Measurements from ENCODE around the gene GUSB. TPM values are rescaled to one million over a fixed set of nuclear protein-coding genes. Genes with fewer than 3 reads are reported as not detected.
"Not testable (repeated sequence)": the region's sequence is repeated elsewhere in the genome, so short reads cannot be mapped to it uniquely, and the experiment has no call there.

GUSB gene
- total and polyA plus RNA-seq, 4 donors: 39.8 to 68.4 (median 55.4) TPM

- Histone ChIP-seq H3K27ac (ENCODE audit: low read depth in 1 of 2, low read length in 1 of 2) (no peak overlapping the region), H3K9ac (ENCODE audit: insufficient read depth in 1 of 2, low read length in 2 of 2) (no peak overlapping the region), H3K4me1 (ENCODE audit: control insufficient read depth in 5 of 5, insufficient read depth in 5 of 5, low read length in 5 of 5) (peaks cover 0 to 5% (median 0%) of the 10 kb centered on the region in 5 donors), H3K27me3 (ENCODE audit: control insufficient read depth in 3 of 3, insufficient read depth in 3 of 3, low read length in 2 of 3) (no peaks in the 10 kb centered on the region), H3K4me3 (no peak overlapping the region), H3K36me3 (ENCODE audit: control insufficient read depth in 4 of 4, insufficient read depth in 4 of 4, low read length in 4 of 4) (no peaks in the 10 kb centered on the region), H3K9me3 (ENCODE audit: control insufficient read depth in 4 of 4, insufficient read depth in 3 of 4, low read length in 3 of 4) (no peaks in the 10 kb centered on the region)
- no peak for ATAC-seq (ENCODE audit: insufficient read depth, low FRiP score)
- TF ChIP-seq CTCF (IDR thresholded peaks at IDR 0.05; ENCODE audit: control extremely low read depth, extremely low read depth): no peak
- no peak for DNase-seq
- 85 to 88% methylated on average over 8 of the region's 8 CpGs for WGBS, 2 donors
Measured at GRCh38 chr7:66015440-66016130, 33.6 kb upstream of the GUSB start.

GRCh38 chr7:66013938-66014337 is 31.9 kb upstream of the GUSB start:
- H3K4me3 ChIP-seq: no peak overlapping the region
- H3K4me1 ChIP-seq (ENCODE audit: control insufficient read depth in 5 of 5, insufficient read depth in 5 of 5, low read length in 5 of 5): peaks cover 0 to 5% (median 0%) of the 10 kb centered on the region in 5 donors
- no peak for TF ChIP-seq CTCF (IDR thresholded peaks at IDR 0.05; ENCODE audit: control extremely low read depth, extremely low read depth)
- H3K9ac ChIP-seq (ENCODE audit: insufficient read depth in 1 of 2, low read length in 2 of 2): no peak overlapping the region
- no peaks in the 10 kb centered on the region for H3K9me3 ChIP-seq (ENCODE audit: control insufficient read depth in 4 of 4, insufficient read depth in 3 of 4, low read length in 3 of 4)
- no peak overlapping the region for H3K27ac ChIP-seq (ENCODE audit: low read depth in 1 of 2, low read length in 1 of 2)
- ATAC-seq (ENCODE audit: insufficient read depth, low FRiP score) (peak; percentile 58), DNase-seq (peak; percentile 44 to 77 (median 68))
- no peaks in the 10 kb centered on the region for H3K27me3 ChIP-seq (ENCODE audit: control insufficient read depth in 3 of 3, insufficient read depth in 3 of 3, low read length in 2 of 3)
- no peaks in the 10 kb centered on the region for H3K36me3 ChIP-seq (ENCODE audit: control insufficient read depth in 4 of 4, insufficient read depth in 4 of 4, low read length in 4 of 4)
- WGBS, 2 donors: 64 to 84% methylated on average over 5 of the region's 5 CpGs

GRCh38 chr7:66007232-66007631 is 25.2 kb upstream of the GUSB start:
- H3K9me3 ChIP-seq (ENCODE audit: control insufficient read depth in 4 of 4, insufficient read depth in 3 of 4, low read length in 3 of 4): no peaks in the 10 kb centered on the region
- 86 to 92% methylated on average over 6 of the region's 6 CpGs for WGBS, 2 donors
- ATAC-seq (ENCODE audit: insufficient read depth, low FRiP score): no peak

GRCh38 chr7:66005115-66005671 is 23.2 kb upstream of the GUSB start:
- not testable (repeated sequence) for H3K4me3 ChIP-seq; H3K27ac ChIP-seq (ENCODE audit: low read depth in 1 of 2, low read length in 1 of 2); H3K9me3 ChIP-seq (ENCODE audit: control insufficient read depth in 4 of 4, insufficient read depth in 3 of 4, low read length in 3 of 4); H3K9ac ChIP-seq (ENCODE audit: insufficient read depth in 1 of 2, low read length in 2 of 2); DNase-seq; ATAC-seq (ENCODE audit: insufficient read depth, low FRiP score); H3K4me1 ChIP-seq (ENCODE audit: control insufficient read depth in 5 of 5, insufficient read depth in 5 of 5, low read length in 5 of 5); H3K36me3 ChIP-seq (ENCODE audit: control insufficient read depth in 4 of 4, insufficient read depth in 4 of 4, low read length in 4 of 4); H3K27me3 ChIP-seq (ENCODE audit: control insufficient read depth in 3 of 3, insufficient read depth in 3 of 3, low read length in 2 of 3)
- 81 to 85% methylated on average over 8 of the region's 8 CpGs for WGBS, 2 donors

More at GRCh38 chr7:66007232-66007631, 25.2 kb upstream of the GUSB start:
- DNase-seq: no peak
- H3K27me3 ChIP-seq (ENCODE audit: control insufficient read depth in 3 of 3, insufficient read depth in 3 of 3, low read length in 2 of 3): no peaks in the 10 kb centered on the region
- no peak for TF ChIP-seq CTCF (IDR thresholded peaks at IDR 0.05; ENCODE audit: control extremely low read depth, extremely low read depth)
- no peak overlapping the region for H3K27ac ChIP-seq (ENCODE audit: low read depth in 1 of 2, low read length in 1 of 2)
- H3K9ac ChIP-seq (ENCODE audit: insufficient read depth in 1 of 2, low read length in 2 of 2): no peak overlapping the region
- H3K36me3 ChIP-seq (ENCODE audit: control insufficient read depth in 4 of 4, insufficient read depth in 4 of 4, low read length in 4 of 4): no peaks in the 10 kb centered on the region
- H3K4me3 ChIP-seq: no peak overlapping the region
- H3K4me1 ChIP-seq (ENCODE audit: control insufficient read depth in 5 of 5, insufficient read depth in 5 of 5, low read length in 5 of 5): no peaks in the 10 kb centered on the region

GRCh38 chr7:66000823-66001417 is 18.9 kb upstream of the GUSB start:
- H3K4me1 ChIP-seq (ENCODE audit: control insufficient read depth in 5 of 5, insufficient read depth in 5 of 5, low read length in 5 of 5); H3K27ac ChIP-seq (ENCODE audit: low read depth in 1 of 2, low read length in 1 of 2); H3K36me3 ChIP-seq (ENCODE audit: control insufficient read depth in 4 of 4, insufficient read depth in 4 of 4, low read length in 4 of 4); ATAC-seq (ENCODE audit: insufficient read depth, low FRiP score); H3K9me3 ChIP-seq (ENCODE audit: control insufficient read depth in 4 of 4, insufficient read depth in 3 of 4, low read length in 3 of 4); H3K4me3 ChIP-seq; H3K9ac ChIP-seq (ENCODE audit: insufficient read depth in 1 of 2, low read length in 2 of 2); H3K27me3 ChIP-seq (ENCODE audit: control insufficient read depth in 3 of 3, insufficient read depth in 3 of 3, low read length in 2 of 3); DNase-seq: not testable (repeated sequence)
- 72 to 93% methylated on average over 1 of the region's 5 CpGs for WGBS, 2 donors

- WGBS, 2 donors: 0 to 91% methylated on average over 1 of the region's 1 CpG
- DNase-seq; ATAC-seq (ENCODE audit: insufficient read depth, low FRiP score); H3K36me3 ChIP-seq (ENCODE audit: control insufficient read depth in 4 of 4, insufficient read depth in 4 of 4, low read length in 4 of 4); H3K9me3 ChIP-seq (ENCODE audit: control insufficient read depth in 4 of 4, insufficient read depth in 3 of 4, low read length in 3 of 4); H3K27me3 ChIP-seq (ENCODE audit: control insufficient read depth in 3 of 3, insufficient read depth in 3 of 3, low read length in 2 of 3); H3K4me3 ChIP-seq; H3K27ac ChIP-seq (ENCODE audit: low read depth in 1 of 2, low read length in 1 of 2); H3K9ac ChIP-seq (ENCODE audit: insufficient read depth in 1 of 2, low read length in 2 of 2); H3K4me1 ChIP-seq (ENCODE audit: control insufficient read depth in 5 of 5, insufficient read depth in 5 of 5, low read length in 5 of 5): not testable (repeated sequence)
Measured at GRCh38 chr7:65994984-65995383, 13.0 kb upstream of the GUSB start.
